ENCODE data around the gene PLA2G12A.

The PLA2G12A gene

GRCh38 chr4:109722357-109722756, 7.5 kb downstream of the PLA2G12A start:
- TF ChIP-seq, protein P1, sequence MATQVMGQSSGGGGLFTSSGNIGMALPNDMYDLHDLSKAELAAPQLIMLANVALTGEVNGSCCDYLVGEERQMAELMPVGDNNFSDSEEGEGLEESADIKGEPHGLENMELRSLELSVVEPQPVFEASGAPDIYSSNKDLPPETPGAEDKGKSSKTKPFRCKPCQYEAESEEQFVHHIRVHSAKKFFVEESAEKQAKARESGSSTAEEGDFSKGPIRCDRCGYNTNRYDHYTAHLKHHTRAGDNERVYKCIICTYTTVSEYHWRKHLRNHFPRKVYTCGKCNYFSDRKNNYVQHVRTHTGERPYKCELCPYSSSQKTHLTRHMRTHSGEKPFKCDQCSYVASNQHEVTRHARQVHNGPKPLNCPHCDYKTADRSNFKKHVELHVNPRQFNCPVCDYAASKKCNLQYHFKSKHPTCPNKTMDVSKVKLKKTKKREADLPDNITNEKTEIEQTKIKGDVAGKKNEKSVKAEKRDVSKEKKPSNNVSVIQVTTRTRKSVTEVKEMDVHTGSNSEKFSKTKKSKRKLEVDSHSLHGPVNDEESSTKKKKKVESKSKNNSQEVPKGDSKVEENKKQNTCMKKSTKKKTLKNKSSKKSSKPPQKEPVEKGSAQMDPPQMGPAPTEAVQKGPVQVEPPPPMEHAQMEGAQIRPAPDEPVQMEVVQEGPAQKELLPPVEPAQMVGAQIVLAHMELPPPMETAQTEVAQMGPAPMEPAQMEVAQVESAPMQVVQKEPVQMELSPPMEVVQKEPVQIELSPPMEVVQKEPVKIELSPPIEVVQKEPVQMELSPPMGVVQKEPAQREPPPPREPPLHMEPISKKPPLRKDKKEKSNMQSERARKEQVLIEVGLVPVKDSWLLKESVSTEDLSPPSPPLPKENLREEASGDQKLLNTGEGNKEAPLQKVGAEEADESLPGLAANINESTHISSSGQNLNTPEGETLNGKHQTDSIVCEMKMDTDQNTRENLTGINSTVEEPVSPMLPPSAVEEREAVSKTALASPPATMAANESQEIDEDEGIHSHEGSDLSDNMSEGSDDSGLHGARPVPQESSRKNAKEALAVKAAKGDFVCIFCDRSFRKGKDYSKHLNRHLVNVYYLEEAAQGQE (IDR thresholded peaks at IDR 0.05; ENCODE audit: insufficient read depth in 1 of 2, low read depth in 2 of 2, low read length in 2 of 2): no peak
- no peak for TF ChIP-seq TAF1 (IDR thresholded peaks at IDR 0.05; ENCODE audit: borderline replicate concordance, insufficient read depth, low read length)
- TF ChIP-seq FOXP2 (optimal IDR thresholded peaks at IDR 0.05; ENCODE audit: borderline replicate concordance, extremely low read depth, extremely low read length, insufficient read depth): no peak
- TF ChIP-seq POLR2AphosphoS5 (IDR thresholded peaks at IDR 0.05; ENCODE audit: low read depth, low read length): no peak

GRCh38 chr4:109721033-109721432, 8.8 kb downstream of the PLA2G12A start:
- TF ChIP-seq SIN3A (IDR thresholded peaks at IDR 0.05; ENCODE audit: borderline replicate concordance, insufficient read depth, low read length) (no peak), TAF1 (IDR thresholded peaks at IDR 0.05; ENCODE audit: borderline replicate concordance, insufficient read depth, low read length) (no peak), FOXP2 (optimal IDR thresholded peaks at IDR 0.05; ENCODE audit: borderline replicate concordance, extremely low read depth, extremely low read length, insufficient read depth) (no peak), POLR2AphosphoS5 (IDR thresholded peaks at IDR 0.05; ENCODE audit: low read depth, low read length) (no peak)
- TF ChIP-seq, protein P1 (IDR thresholded peaks at IDR 0.05; ENCODE audit: insufficient read depth in 1 of 2, low read depth in 2 of 2, low read length in 2 of 2): no peak

DNA sequence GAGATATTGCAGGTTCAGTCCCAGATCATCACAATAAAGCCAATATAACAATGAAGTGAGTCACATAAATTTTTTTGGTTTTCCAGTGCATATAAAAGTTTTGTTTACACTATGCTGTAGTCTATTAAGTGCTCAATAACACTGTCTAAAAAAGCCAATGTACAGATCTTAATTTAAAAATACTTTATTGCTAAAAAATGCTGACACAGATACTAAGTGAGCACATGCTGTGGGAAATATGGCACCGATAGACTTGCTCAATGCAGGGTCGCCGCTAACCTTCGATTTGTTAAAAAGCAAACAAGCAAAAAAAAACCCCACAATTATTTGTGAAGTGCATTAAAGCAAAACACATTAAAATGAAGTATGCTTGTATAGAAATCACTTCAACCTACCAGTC, 10.3 kb downstream of the PLA2G12A start:
- no peak for TF ChIP-seq TAF1 (IDR thresholded peaks at IDR 0.05; ENCODE audit: borderline replicate concordance, insufficient read depth, low read length)
- no peak for TF ChIP-seq SIN3A (IDR thresholded peaks at IDR 0.05; ENCODE audit: borderline replicate concordance, insufficient read depth, low read length)
- no peak for TF ChIP-seq POLR2AphosphoS5 (IDR thresholded peaks at IDR 0.05; ENCODE audit: low read depth, low read length)
- TF ChIP-seq, protein P1 (IDR thresholded peaks at IDR 0.05; ENCODE audit: insufficient read depth in 1 of 2, low read depth in 2 of 2, low read length in 2 of 2): no peak
- no peak for TF ChIP-seq FOXP2 (optimal IDR thresholded peaks at IDR 0.05; ENCODE audit: borderline replicate concordance, extremely low read depth, extremely low read length, insufficient read depth)

- no peak for TF ChIP-seq SIN3A (IDR thresholded peaks at IDR 0.05; ENCODE audit: borderline replicate concordance, insufficient read depth, low read length)
- no peak for TF ChIP-seq POLR2AphosphoS5 (IDR thresholded peaks at IDR 0.05; ENCODE audit: low read depth, low read length)
- TF ChIP-seq, protein P1 (IDR thresholded peaks at IDR 0.05; ENCODE audit: insufficient read depth in 1 of 2, low read depth in 2 of 2, low read length in 2 of 2): no peak
- no peak for TF ChIP-seq FOXP2 (optimal IDR thresholded peaks at IDR 0.05; ENCODE audit: borderline replicate concordance, extremely low read depth, extremely low read length, insufficient read depth)
Measured at GRCh38 chr4:109718759-109719158, 11.1 kb downstream of the PLA2G12A start.

DNA sequence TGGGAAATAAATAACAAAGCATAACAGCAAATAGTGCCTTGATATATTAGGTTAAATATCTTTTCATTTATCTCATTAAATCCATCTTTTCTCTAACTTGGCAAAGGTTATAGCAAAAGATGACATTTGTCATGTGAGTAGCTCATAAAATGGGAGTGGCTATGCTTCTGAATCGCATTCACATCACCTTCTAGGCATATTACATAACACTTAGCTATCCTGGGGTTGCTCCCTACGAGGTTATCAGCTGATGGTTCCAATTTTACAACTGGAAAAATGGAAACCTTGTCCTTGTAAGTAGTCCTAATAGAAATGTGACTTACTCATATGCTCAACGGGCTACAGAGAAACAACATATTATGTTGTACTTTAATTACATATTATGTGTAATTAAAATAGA, 16.4 kb downstream of the PLA2G12A start:
- TF ChIP-seq, protein P1 (IDR thresholded peaks at IDR 0.05; ENCODE audit: insufficient read depth in 1 of 2, low read depth in 2 of 2, low read length in 2 of 2): no peak
- TF ChIP-seq POLR2AphosphoS5 (IDR thresholded peaks at IDR 0.05; ENCODE audit: low read depth, low read length): no peak
- TF ChIP-seq TAF1 (IDR thresholded peaks at IDR 0.05; ENCODE audit: borderline replicate concordance, insufficient read depth, low read length): no peak
- no peak for TF ChIP-seq FOXP2 (optimal IDR thresholded peaks at IDR 0.05; ENCODE audit: borderline replicate concordance, extremely low read depth, extremely low read length, insufficient read depth)
- no peak for TF ChIP-seq SIN3A (IDR thresholded peaks at IDR 0.05; ENCODE audit: borderline replicate concordance, insufficient read depth, low read length)

Measured in PFSK-1 (cell line).